ENCODE data around the gene TRIM31.

TRIM31 gene

GRCh38 chr6:30091577-30092381 lies 21.1 kb downstream of the TRIM31 start:
- Histone ChIP-seq H3K27ac (ENCODE audit: low read length) (no peak overlapping the region), H3K9ac (ENCODE audit: low read length) (no peak overlapping the region), H3K4me3 (ENCODE audit: low read length) (no peak overlapping the region), H3K4me1 (ENCODE audit: control insufficient read depth, low read depth, low read length) (no peaks in the 10 kb centered on the region), H3K27me3 (ENCODE audit: control insufficient read depth, insufficient read depth, low read length) (peaks cover 10% of the 10 kb centered on the region), H3K9me3 (ENCODE audit: control insufficient read depth, low read depth, low read length) (no peaks in the 10 kb centered on the region), H3K36me3 (ENCODE audit: control insufficient read depth, low read depth, low read length) (no peaks in the 10 kb centered on the region)

- Histone ChIP-seq H3K4me3 (ENCODE audit: low read length) (no peak overlapping the region), H3K36me3 (ENCODE audit: control insufficient read depth, low read depth, low read length) (no peaks in the 10 kb centered on the region), H3K27ac (ENCODE audit: low read length) (no peak overlapping the region), H3K9me3 (ENCODE audit: control insufficient read depth, low read depth, low read length) (no peaks in the 10 kb centered on the region), H3K9ac (ENCODE audit: low read length) (no peak overlapping the region), H3K27me3 (ENCODE audit: control insufficient read depth, insufficient read depth, low read length) (peaks cover 6% of the 10 kb centered on the region), H3K4me1 (ENCODE audit: control insufficient read depth, low read depth, low read length) (no peaks in the 10 kb centered on the region)
Measured at GRCh38 chr6:30087876-30088275, 25.0 kb downstream of the TRIM31 start.

- H3K36me3 ChIP-seq (ENCODE audit: control insufficient read depth, low read depth, low read length) = no peaks in the 10 kb centered on the region
- H3K4me3 ChIP-seq (ENCODE audit: low read length) = no peak overlapping the region
- H3K27me3 ChIP-seq (ENCODE audit: control insufficient read depth, insufficient read depth, low read length) = peaks cover 60% of the 10 kb centered on the region
- no peak overlapping the region for H3K27ac ChIP-seq (ENCODE audit: low read length)
- no peaks in the 10 kb centered on the region for H3K9me3 ChIP-seq (ENCODE audit: control insufficient read depth, low read depth, low read length)
- H3K4me1 ChIP-seq (ENCODE audit: control insufficient read depth, low read depth, low read length) = no peaks in the 10 kb centered on the region
- H3K9ac ChIP-seq (ENCODE audit: low read length) = no peak overlapping the region
Measured at GRCh38 chr6:30077218-30077617, 35.7 kb downstream of the TRIM31 start.

- H3K9ac ChIP-seq (ENCODE audit: low read length) = no peak overlapping the region
- H3K27me3 ChIP-seq (ENCODE audit: control insufficient read depth, insufficient read depth, low read length) = peaks cover 60% of the 10 kb centered on the region
- H3K4me1 ChIP-seq (ENCODE audit: control insufficient read depth, low read depth, low read length) = no peaks in the 10 kb centered on the region
- no peaks in the 10 kb centered on the region for H3K36me3 ChIP-seq (ENCODE audit: control insufficient read depth, low read depth, low read length)
- peak overlapping the region; percentile 63 for H3K4me3 ChIP-seq (ENCODE audit: low read length)
- no peak overlapping the region for H3K27ac ChIP-seq (ENCODE audit: low read length)
- H3K9me3 ChIP-seq (ENCODE audit: control insufficient read depth, low read depth, low read length) = no peaks in the 10 kb centered on the region
Measured at GRCh38 chr6:30075790-30076732, 36.8 kb downstream of the TRIM31 start.

GRCh38 chr6:30075094-30075789 lies 37.6 kb downstream of the TRIM31 start, which contains the start of gene RNF39:
Gene RNF39, minus strand, starts transcription at chr6:30075769. Its CDS starts 184 bp downstream, at chr6:30075585.
- H3K9me3 ChIP-seq (ENCODE audit: control insufficient read depth, low read depth, low read length) = no peaks in the 10 kb centered on the region
- no peaks in the 10 kb centered on the region for H3K36me3 ChIP-seq (ENCODE audit: control insufficient read depth, low read depth, low read length)
- H3K27me3 ChIP-seq (ENCODE audit: control insufficient read depth, insufficient read depth, low read length) = peaks cover 60% of the 10 kb centered on the region
- no peaks in the 10 kb centered on the region for H3K4me1 ChIP-seq (ENCODE audit: control insufficient read depth, low read depth, low read length)
- H3K4me3 ChIP-seq (ENCODE audit: low read length) = peak within 1 kb of the TSS; percentile 63
- H3K9ac ChIP-seq (ENCODE audit: low read length) = no peak within 1 kb of the TSS
- H3K27ac ChIP-seq (ENCODE audit: low read length) = no peak within 1 kb of the TSS

GRCh38 chr6:30074331-30075093 lies 38.4 kb downstream of the TRIM31 start:
- Histone ChIP-seq H3K27me3 (ENCODE audit: control insufficient read depth, insufficient read depth, low read length) (peaks cover 60% of the 10 kb centered on the region), H3K27ac (ENCODE audit: low read length) (no peak overlapping the region), H3K4me1 (ENCODE audit: control insufficient read depth, low read depth, low read length) (no peaks in the 10 kb centered on the region), H3K9ac (ENCODE audit: low read length) (no peak overlapping the region), H3K36me3 (ENCODE audit: control insufficient read depth, low read depth, low read length) (peaks cover 4% of the 10 kb centered on the region), H3K9me3 (ENCODE audit: control insufficient read depth, low read depth, low read length) (no peaks in the 10 kb centered on the region), H3K4me3 (ENCODE audit: low read length) (peak overlapping the region; percentile 63)

- H3K36me3 ChIP-seq (ENCODE audit: control insufficient read depth, low read depth, low read length) = peaks cover 4% of the 10 kb centered on the region
- H3K9me3 ChIP-seq (ENCODE audit: control insufficient read depth, low read depth, low read length) = no peaks in the 10 kb centered on the region
- H3K27me3 ChIP-seq (ENCODE audit: control insufficient read depth, insufficient read depth, low read length) = peaks cover 60% of the 10 kb centered on the region
- no peak overlapping the region for H3K27ac ChIP-seq (ENCODE audit: low read length)
- H3K9ac ChIP-seq (ENCODE audit: low read length) = no peak overlapping the region
- H3K4me3 ChIP-seq (ENCODE audit: low read length) = peak overlapping the region; percentile 63
- no peaks in the 10 kb centered on the region for H3K4me1 ChIP-seq (ENCODE audit: control insufficient read depth, low read depth, low read length)
Measured at GRCh38 chr6:30073489-30074235, 39.2 kb downstream of the TRIM31 start.

- Histone ChIP-seq H3K27me3 (ENCODE audit: control insufficient read depth, insufficient read depth, low read length) (peaks cover 47% of the 10 kb centered on the region), H3K9ac (ENCODE audit: low read length) (no peak overlapping the region), H3K4me3 (ENCODE audit: low read length) (no peak overlapping the region), H3K27ac (ENCODE audit: low read length) (no peak overlapping the region), H3K36me3 (ENCODE audit: control insufficient read depth, low read depth, low read length) (peaks cover 4% of the 10 kb centered on the region), H3K9me3 (ENCODE audit: control insufficient read depth, low read depth, low read length) (no peaks in the 10 kb centered on the region), H3K4me1 (ENCODE audit: control insufficient read depth, low read depth, low read length) (no peaks in the 10 kb centered on the region)
Measured at GRCh38 chr6:30071858-30072257, 41.0 kb downstream of the TRIM31 start.

- no peak overlapping the region for H3K4me3 ChIP-seq (ENCODE audit: low read length)
- H3K9me3 ChIP-seq (ENCODE audit: control insufficient read depth, low read depth, low read length) = no peaks in the 10 kb centered on the region
- H3K27me3 ChIP-seq (ENCODE audit: control insufficient read depth, insufficient read depth, low read length) = peaks cover 40% of the 10 kb centered on the region
- H3K9ac ChIP-seq (ENCODE audit: low read length) = no peak overlapping the region
- H3K36me3 ChIP-seq (ENCODE audit: control insufficient read depth, low read depth, low read length) = peaks cover 4% of the 10 kb centered on the region
- H3K27ac ChIP-seq (ENCODE audit: low read length) = no peak overlapping the region
- H3K4me1 ChIP-seq (ENCODE audit: control insufficient read depth, low read depth, low read length) = no peaks in the 10 kb centered on the region
Measured at GRCh38 chr6:30071081-30071818, 41.6 kb downstream of the TRIM31 start.
